Activated B cell treated with CpG ODN at 0.5 μM for 24 hours (primary cell): ENCODE data around the gene MAST1. TPM values are rescaled to one million over a fixed set of nuclear protein-coding genes. Genes with fewer than 3 reads are reported as not detected.
A peak's percentile ranks its signal among the peaks of the same experiment; 100 is the strongest.

ENCODE experiments used
- ATAC-seq: fragments of 200-7000 bp; cut with Tn5 transposase; one replicate; pipeline ENCODE4 v1.10.0; 2021; ENCODE audit warnings: low read depth, mild to moderate bottlenecking, moderate library complexity
- CTCF ChIA-PET: fragments of 350-600 bp; sonication (Branson Sonifier 250); formaldehyde crosslinking; loops from one replicate; lab custom pipeline; 2021; ENCODE audit warnings: antibody characterized with exemption; lab: Charles Lee
- POLR2A ChIA-PET: fragments of 350-600 bp; sonication (Branson Sonifier 250); formaldehyde crosslinking; loops from one replicate; lab custom pipeline; 2021; ENCODE audit warnings: antibody characterized with exemption; lab: Charles Lee
- DNase-seq: peaks from one replicate; pipeline ENCODE4 v3.0.0; 2022
- H3K27ac Mint-ChIP-seq: one replicate; pipeline ENCODE4 v1.8.0; 2020; ENCODE audit warnings: mixed read lengths
- H3K27me3 Mint-ChIP-seq: one replicate; pipeline ENCODE4 v1.8.0; 2021; ENCODE audit warnings: mixed read lengths
- H3K36me3 Mint-ChIP-seq: one replicate; pipeline ENCODE4 v1.8.0; 2021; ENCODE audit warnings: low read depth, mixed read lengths
- H3K4me1 Mint-ChIP-seq: one replicate; pipeline ENCODE4 v1.8.0; 2021; ENCODE audit warnings: mixed read lengths
- H3K4me3 Mint-ChIP-seq: one replicate; pipeline ENCODE4 v1.8.0; 2020; ENCODE audit warnings: mild to moderate bottlenecking, mixed read lengths
- H3K9me3 Mint-ChIP-seq: one replicate; pipeline ENCODE4 v1.8.0; 2020; ENCODE audit warnings: mixed read lengths
- CTCF ChIP-seq: fragments of 200-600 bp; IDR thresholded peaks from one replicate; pipeline ENCODE4 v1.8.0; 2022; ENCODE audit warnings: antibody characterized with exemption, mild to moderate bottlenecking
- intact Hi-C: fragments of 100-400 bp; cut with micrococcal nuclease; formaldehyde crosslinking; loops from one replicate; pipeline ENCODE4 v1.15.1; 2024
- total RNA-seq: library from RNA; stranded (reverse); gene quantifications from 2 replicates; pipeline ENCODE4 v1.2.3, GENCODE V29; 2022

MAST1 gene
- total RNA-seq, 1 donor from 2014 or later = 0.20 TPM

DNA sequence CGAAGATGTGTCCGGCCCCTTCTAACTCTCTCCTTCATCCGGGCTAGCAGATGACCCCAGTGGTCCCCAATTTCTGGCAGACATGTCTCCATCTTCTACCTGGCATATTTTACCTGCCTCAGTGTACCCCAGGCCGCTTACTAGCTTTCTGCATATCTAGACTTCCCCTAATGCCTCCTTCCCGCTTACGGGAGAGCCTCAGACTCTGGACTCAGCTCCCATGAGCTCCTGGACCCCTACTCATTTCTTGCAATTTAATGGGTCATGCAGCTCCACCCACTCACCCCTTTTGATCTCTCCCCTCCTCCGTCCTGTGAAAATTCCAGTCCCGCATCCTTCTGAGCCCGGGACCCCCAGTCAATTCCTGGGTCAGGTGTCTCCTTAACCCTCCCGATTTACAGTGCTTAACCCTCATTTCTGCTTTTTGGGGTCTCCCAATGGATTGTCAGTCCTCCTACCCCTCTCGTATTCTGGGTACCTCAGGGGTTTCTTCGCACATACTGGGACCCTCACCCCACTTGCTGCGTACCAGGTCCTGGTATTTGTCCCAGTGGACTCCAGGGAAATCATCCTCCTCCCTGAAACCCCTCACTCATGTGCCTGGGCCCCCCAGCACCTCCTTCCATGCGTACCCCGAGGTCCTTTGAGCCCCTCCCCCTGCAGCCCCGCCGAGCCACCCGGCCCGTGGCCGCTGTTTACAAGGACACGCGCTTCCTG, 47.5 kb upstream of the MAST1 start:
- H3K27ac Mint-ChIP-seq = peak overlapping the region; percentile 97
- no peaks in the 10 kb centered on the region for H3K9me3 Mint-ChIP-seq
- peaks cover 56% of the 10 kb centered on the region for H3K4me1 Mint-ChIP-seq
- intact Hi-C loops = loop anchor here (1.0 to 5.0 kb wide), 3 partner anchors 8 to 312 kb away; partner anchors contain the start of genes LYL1, ZNF490 and ZNF791
- no peak for TF ChIP-seq CTCF
- DNase-seq (no peak), ATAC-seq (no peak)
- no peaks in the 10 kb centered on the region for H3K27me3 Mint-ChIP-seq
- peak overlapping the region; percentile 96 for H3K4me3 Mint-ChIP-seq
- POLR2A ChIA-PET = interaction anchor here (0.6 to 13.2 kb wide), 24 partner anchors 10 to 1025 kb away, joined by 3 to 909 read pairs (median 7); partner anchors contain the start of genes DHPS, FARSA, FBXW9 and GET3
- peaks cover 18% of the 10 kb centered on the region for H3K36me3 Mint-ChIP-seq
- CTCF ChIA-PET = interaction anchor here (3.6 to 11.4 kb wide), 3 partner anchors 8 to 27 kb away, joined by 19 to 280 read pairs (median 278); partner anchors contain the start of gene HOOK2

GRCh38 chr19:12791345-12792050, 46.8 kb upstream of the MAST1 start, which contains the start of gene JUNB:
Gene JUNB, plus strand, starts transcription at chr19:12791486. Its CDS starts 286 bp downstream, at chr19:12791772.
- H3K9me3 Mint-ChIP-seq = no peaks in the 10 kb centered on the region
- no peaks in the 10 kb centered on the region for H3K27me3 Mint-ChIP-seq
- intact Hi-C loops = loop anchor here (1.0 to 5.0 kb wide), 4 partner anchors 9 to 361 kb away; partner anchors contain the start of genes LYL1, ZNF490 and ZNF791
- TF ChIP-seq CTCF = no peak
- DNase-seq (peak; percentile 96), ATAC-seq (peak; percentile 29)
- H3K4me1 Mint-ChIP-seq = peaks cover 63% of the 10 kb centered on the region
- ChIA-PET CTCF (interaction anchor here (1.8 to 11.4 kb wide), 4 partner anchors 9 to 28 kb away, joined by 4 to 280 read pairs (median 148); partner anchors contain the start of genes HOOK2, PRDX2 and THSD8), POLR2A (interaction anchor here (0.6 to 13.2 kb wide), 32 partner anchors 9 to 995 kb away, joined by 3 to 909 read pairs (median 6); partner anchors contain the start of genes CALR, DHPS, FARSA and FBXW9)
- peaks cover 18% of the 10 kb centered on the region for H3K36me3 Mint-ChIP-seq
- peak within 1 kb of the TSS; percentile 97 for H3K27ac Mint-ChIP-seq
- peak within 1 kb of the TSS; percentile 96 for H3K4me3 Mint-ChIP-seq

DNA sequence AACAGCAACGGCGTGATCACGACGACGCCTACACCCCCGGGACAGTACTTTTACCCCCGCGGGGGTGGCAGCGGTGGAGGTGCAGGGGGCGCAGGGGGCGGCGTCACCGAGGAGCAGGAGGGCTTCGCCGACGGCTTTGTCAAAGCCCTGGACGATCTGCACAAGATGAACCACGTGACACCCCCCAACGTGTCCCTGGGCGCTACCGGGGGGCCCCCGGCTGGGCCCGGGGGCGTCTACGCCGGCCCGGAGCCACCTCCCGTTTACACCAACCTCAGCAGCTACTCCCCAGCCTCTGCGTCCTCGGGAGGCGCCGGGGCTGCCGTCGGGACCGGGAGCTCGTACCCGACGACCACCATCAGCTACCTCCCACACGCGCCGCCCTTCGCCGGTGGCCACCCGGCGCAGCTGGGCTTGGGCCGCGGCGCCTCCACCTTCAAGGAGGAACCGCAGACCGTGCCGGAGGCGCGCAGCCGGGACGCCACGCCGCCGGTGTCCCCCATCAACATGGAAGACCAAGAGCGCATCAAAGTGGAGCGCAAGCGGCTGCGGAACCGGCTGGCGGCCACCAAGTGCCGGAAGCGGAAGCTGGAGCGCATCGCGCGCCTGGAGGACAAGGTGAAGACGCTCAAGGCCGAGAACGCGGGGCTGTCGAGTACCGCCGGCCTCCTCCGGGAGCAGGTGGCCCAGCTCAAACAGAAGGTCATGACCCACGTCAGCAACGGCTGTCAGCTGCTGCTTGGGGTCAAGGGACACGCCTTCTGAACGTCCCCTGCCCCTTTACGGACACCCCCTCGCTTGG, 46.1 kb upstream of the MAST1 start:
- Mint-ChIP-seq H3K4me3 (peak overlapping the region; percentile 96), H3K27ac (peak overlapping the region; percentile 97), H3K27me3 (no peaks in the 10 kb centered on the region), H3K4me1 (peaks cover 57% of the 10 kb centered on the region), H3K9me3 (no peaks in the 10 kb centered on the region), H3K36me3 (peaks cover 20% of the 10 kb centered on the region)
- no peak for ATAC-seq
- peak; percentile 72 for DNase-seq
- TF ChIP-seq CTCF = no peak
- ChIA-PET POLR2A (interaction anchor here (0.6 to 13.2 kb wide), 33 partner anchors 8 to 995 kb away, joined by 3 to 909 read pairs (median 7); partner anchors contain the start of genes CALR, DHPS, DNASE2 and FARSA), CTCF (interaction anchor here (1.8 to 11.4 kb wide), 5 partner anchors 10 to 29 kb away, joined by 4 to 280 read pairs (median 19); partner anchors contain the start of genes HOOK2, PRDX2, RNASEH2A and THSD8)
- intact Hi-C loops = loop anchor here (2.0 to 5.0 kb wide), 3 partner anchors 180 to 361 kb away; partner anchors contain the start of genes LYL1, ZNF490 and ZNF791

GRCh38 chr19:12792853-12793289, 45.4 kb upstream of the MAST1 start:
- DNase-seq (no peak), ATAC-seq (no peak)
- intact Hi-C loops = loop anchor here (1.0 to 5.0 kb wide), 5 partner anchors 13 to 360 kb away; partner anchors contain the start of genes CALR, LYL1, RNASEH2A and ZNF490
- H3K36me3 Mint-ChIP-seq = peaks cover 20% of the 10 kb centered on the region
- no peaks in the 10 kb centered on the region for H3K27me3 Mint-ChIP-seq
- peaks cover 51% of the 10 kb centered on the region for H3K4me1 Mint-ChIP-seq
- peak overlapping the region; percentile 96 for H3K4me3 Mint-ChIP-seq
- TF ChIP-seq CTCF = no peak
- H3K27ac Mint-ChIP-seq = peak overlapping the region; percentile 97
- ChIA-PET POLR2A (interaction anchor here (0.7 to 13.2 kb wide), 31 partner anchors 9 to 1578 kb away, joined by 3 to 909 read pairs (median 7); partner anchors contain the start of genes CALR, DHPS, DNASE2 and FBXW9), CTCF (interaction anchor here (1.2 to 11.4 kb wide), 6 partner anchors 9 to 71 kb away, joined by 3 to 280 read pairs (median 12); partner anchors contain the start of genes HOOK2, PRDX2, RNASEH2A and THSD8)
- no peaks in the 10 kb centered on the region for H3K9me3 Mint-ChIP-seq
